Activated T-helper 1 cell treated with anti-CD3 and anti-CD28 coated beads, Interleukin-2, amount 50 U/mL, for 16 hours (primary cell): ENCODE measurements around the gene MINPP1.

Experiments
- DNase-seq, 2 donors: peaks; one replicate each; pipeline ENCODE4 v3.0.0-alpha.2; 2020; ENCODE audit warnings: low read depth in 1 of 2, low spot score in 1 of 2

The MINPP1 gene

DNA sequence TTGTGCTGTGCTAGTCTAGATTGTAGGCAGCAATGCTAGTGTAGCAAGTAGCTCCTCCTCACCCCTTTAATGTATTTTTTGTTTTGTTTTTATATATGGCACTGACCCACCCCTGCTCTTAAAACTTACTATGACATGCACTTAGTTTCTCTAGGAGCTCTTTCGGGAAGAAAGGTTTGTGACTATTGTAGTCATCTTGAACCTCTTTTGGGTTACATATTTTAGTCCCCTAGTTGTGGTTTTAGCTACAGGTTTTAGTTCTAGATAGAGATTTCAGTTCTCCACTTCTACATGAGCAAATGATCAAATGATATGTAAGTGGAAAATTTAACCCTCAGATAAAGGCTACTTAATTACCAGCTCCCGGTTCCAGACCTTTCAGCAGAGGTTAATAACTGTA is 14.9 kb downstream of the MINPP1 start:
- no peak for DNase-seq

DNA sequence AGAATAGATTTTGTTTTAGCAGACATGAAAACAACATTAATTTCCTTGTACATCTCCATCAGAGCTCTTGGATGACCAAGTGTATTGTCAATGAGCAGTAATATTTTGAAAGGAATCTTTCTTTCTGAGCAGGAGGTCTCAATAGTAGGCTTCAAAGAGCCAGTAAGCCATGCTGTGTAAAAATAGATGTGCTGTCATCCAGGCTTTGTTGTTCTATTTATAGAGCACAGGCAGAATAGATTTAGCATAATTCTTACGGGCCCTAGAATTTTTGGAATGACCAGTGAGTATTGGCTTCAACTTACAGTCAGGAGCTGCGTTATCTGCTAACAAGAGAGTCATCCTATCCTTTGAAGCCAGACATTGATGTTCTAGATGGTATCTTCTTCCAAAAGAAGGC is 19.0 kb downstream of the MINPP1 start:
- no peak for DNase-seq

DNA sequence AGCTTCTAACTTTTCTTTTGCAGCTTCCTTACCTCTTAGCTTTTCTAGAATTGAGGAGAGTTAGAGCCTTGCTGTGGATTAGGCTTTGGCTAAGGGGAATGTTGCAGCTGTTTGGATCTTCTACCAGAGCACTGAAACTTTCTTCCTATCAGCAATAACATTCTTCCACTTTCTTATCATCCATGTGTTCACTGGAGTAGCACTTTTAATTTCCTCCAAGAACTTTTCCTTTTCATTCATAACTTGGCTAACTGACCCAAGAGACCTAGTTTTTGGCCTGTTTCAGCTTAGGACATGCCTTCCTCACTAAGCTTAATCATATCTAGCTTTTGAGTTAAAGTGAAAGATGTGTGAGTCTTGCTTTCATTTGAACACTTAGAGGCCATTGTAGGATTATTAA is 19.6 kb downstream of the MINPP1 start:
- no peak for DNase-seq

DNA sequence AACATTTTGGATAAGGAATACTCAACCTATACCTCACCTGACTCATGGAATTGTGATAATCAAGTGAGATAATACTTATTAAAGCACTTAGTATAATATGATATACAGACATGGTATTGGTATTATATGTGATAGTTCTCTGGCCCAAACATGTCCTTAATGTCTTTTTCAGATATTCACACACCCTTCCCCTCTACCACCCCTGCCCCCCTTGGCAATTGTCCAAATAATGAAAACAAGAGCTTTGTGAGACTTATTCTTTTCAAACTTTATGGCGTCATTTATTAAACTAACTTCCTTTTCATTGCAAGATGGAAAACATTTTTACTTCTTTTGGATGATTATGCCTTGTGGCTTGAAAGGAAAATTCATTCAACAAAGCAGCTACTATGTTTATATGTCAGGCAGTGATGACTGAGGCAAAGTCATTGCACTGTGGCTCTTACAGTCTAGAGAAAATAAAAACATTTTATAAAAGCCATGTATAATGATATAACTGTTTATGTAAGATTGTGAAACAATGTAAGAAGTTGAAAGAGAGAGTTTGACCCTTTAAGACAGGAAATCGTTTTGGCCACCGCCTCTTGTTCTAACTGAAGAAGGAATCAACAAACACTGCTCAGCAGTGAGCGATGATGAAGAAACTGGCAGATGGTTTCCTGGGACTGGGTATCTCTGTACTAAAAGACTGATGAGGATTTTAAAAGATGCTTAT is 27.4 kb downstream of the MINPP1 start:
- DNase-seq = no peak

DNA sequence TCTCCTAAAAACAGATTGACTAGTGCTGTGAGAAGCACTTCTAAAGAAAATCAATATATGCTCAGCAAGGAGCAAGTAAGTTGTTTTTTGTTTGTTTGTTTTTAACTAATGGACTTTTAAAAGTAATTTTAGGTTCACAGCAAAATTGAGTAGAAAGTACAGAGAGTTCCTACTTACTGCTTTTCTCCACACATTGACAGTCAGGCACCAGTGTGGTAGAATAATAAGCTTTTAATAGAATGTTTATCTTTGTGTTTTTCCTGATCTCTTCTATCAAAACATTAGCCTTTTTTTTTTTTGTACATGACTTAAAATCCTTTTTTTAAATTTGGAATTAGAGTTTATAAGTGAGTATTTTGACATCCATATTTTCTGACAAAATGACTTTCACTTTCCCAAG is 28.0 kb downstream of the MINPP1 start:
- no peak for DNase-seq

DNA sequence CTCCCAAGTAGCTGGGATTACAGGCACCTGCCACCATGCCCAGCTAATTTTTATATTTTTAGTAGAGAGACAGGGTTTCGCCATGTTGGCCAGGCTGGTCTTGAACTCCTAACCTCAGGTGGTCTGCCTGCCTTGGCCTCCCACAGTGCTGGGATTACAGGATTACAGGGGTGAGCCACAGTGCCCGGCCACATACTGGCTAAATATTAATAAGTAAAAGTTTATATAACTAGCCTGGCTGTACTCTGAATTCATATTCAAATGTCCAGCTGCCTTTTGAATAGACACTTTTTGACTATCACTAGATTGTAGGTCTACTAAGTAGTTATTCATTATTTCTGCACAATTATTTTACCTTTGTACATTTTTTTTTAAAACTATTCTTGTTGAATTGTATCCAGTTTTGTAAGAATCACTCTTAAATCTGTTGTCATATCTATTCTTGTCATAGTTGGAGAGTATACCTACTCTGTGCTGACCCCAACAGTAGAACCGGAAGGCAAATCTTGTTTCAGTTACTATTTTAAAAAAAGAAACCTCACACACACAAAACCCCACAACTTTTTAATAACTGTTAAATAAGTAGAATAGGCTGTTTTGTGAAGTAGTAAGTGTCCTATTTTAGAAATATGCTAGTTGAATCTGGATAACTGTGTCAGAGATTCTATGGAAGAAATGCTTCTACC is 29.6 kb downstream of the MINPP1 start:
- DNase-seq = no peak

DNA sequence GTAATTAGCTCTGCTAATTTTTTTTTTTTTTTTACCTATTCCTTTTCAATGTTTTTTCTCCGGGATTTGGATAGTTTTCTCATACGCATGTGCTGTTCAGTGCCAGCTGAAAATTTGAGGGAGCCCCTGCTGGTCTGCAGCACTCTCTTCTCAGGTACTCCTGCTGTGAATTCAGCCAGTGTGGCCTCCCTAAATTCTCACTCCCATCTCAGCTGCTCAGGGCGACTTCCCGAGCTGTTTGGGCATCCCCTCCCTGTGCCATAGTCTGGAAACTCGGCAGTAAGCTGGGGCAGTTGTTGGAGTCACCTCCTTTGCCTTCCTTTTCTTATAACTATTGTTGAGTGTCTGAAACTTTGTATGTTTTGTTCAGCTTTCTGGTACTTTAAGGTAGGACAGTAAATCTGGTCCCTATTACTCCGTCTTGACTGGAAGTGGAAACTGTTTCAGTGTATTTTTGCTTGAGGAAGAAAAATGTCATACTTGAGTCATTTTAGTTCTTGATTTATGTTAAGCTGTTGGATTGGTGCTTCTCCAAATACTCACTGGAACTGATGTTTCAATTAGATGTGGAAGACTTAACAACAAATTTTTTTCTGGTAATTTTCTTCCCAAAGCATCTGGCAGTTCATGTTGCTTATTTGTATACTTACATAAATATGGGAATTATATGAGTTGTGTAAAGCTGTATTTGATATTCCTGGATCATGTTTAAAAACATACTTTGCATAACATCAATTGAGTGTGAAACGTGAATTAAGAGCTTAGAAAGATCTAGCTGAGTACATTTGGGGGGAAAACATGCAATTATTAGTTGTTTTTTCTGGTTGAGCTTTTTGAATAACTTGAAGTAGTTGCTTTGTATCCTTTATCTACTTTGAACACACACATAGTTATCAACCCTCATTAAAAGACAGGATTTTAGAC is 33.7 kb downstream of the MINPP1 start:
- DNase-seq = no peak

DNA sequence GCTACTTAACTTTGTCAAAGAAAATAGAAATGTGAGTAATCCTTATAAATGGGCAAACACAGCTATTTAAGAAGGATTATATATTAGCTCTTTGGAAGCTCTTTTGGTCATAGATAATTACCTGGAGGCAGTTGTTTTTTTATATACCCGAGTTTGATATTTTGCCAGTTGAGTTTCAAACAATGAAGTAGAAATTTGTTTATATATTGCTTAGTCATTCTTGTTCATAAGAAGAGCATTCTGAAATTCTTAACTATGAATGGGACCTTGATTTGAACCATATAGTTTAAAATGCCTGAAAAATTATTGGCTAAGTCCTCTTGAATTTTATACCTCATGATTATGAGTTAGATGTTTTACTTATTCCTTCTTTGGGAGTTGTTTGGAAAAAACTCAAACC is 36.4 kb downstream of the MINPP1 start:
- no peak for DNase-seq

DNA sequence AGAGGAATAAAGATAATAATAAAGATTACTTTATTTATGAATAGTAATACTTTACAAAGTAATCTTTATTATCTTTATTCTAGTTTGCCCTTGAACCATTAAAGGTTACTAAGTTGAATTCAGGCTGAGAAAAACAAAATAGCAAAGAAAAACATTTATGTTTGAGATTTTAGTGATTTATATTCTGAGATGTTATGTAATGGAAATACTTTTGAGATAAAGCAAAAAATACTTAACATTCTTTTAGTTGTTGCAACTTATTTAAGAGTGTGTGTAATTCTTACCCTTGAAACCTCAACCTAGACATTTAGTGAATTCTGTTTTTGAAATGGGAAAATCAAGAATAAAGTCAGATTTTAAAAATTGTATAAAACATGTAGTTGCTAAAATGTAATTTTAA is 40.0 kb downstream of the MINPP1 start:
- DNase-seq = no peak

DNA sequence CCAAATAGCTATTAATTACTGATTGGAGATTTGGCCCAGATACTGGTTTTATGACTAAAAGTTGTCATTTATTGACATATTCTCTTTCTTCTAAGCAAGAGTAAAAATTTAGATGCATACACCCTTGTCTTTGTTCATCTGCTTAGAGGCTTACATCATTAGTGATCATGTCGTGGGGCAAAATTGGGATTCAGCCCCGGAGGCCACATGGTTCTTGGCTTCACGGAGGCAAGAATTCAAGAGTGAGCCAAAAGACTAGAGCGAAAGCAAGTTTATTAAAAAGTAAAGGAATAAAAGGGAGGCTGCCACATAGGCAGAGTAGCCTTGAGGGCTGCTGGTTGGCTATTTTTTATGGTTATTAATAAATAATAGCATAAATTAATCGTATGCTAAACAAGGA is 41.1 kb downstream of the MINPP1 start:
- no peak for DNase-seq

DNA sequence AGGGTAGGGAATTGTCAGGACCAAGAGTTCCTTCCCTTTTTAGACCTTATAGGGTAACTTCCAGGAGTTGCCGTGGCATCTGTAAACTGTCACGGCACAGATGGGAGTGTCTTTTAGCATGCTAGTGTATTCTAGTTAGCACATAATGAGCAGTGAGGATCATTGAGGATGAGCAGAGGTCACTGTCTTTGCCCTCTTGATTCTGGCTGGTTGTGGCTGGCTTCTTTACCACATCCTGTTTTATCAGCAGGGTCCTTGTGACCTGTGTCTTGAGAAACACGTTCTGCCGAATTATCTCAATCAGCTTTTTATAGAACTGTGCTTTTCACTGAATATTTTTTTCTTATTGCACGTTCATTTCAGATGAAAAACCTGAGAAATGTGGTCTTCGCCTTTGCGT is 41.5 kb downstream of the MINPP1 start:
- DNase-seq = no peak

DNA sequence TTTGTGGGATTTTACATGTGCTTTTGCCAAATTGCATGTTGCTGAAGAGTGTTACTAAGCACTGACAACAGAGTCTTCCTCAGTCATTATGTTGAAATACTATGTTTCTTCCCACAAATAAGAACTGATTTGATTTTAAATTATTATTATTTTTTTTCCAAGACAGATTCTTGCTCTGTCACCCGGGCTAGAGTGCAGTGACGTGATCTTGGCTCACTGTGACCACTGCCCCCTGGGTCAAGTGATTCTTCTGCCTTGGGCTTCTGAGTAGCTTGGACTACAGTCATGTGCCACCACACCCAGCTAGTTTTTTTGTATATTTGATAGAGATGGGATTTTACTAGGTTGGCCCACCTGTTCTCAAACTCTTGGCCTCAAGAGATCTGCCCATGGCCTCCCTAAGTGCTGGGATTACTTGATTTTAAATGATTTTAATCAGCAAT is 42.3 kb downstream of the MINPP1 start:
- no peak for DNase-seq

DNA sequence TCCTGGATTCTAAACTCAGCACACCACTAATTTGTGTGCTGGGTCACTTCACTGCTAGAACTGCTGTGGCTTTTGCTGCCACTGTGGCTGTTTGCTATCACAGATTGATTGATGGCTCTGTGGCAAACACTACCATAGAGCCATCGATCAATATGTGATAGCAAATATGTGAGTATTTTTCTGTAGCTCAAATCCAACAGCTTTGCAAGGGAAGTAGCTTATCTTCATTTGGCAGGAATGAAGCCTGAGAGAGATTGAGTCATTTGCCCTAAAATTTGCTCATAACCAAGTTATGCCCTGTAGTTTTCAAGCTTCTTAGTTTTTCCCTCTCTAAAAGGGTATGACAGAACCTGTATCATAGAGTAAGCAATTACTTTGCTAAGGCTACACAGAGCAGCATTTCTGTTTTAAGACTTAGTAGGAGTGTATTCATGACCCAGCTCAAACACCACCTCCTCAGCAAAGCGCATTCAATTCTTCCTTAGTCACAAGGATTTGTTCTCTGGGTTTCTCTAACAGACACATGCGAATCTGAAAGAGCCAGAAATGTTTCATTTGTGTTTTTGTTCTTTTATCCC is 43.1 kb downstream of the MINPP1 start:
- no peak for DNase-seq

DNA sequence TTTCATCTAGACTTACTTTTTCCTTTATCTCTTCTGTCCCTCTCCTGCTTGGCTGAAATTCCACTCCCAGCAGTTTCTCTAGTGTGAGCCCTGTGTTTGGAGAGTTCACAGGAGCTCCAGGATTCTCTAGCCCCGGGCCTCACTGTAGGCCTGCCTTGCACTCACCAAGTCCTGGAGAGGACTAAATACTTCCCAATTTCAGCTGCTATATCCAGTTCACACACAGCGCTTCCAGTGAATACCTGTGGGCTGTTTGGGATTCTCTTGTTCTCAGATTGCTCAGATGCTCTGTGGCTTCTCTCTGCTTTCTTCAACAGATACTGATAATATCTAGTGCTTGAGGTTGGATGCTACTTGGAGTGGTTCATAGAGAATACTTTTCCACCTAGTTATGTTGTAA is 46.0 kb downstream of the MINPP1 start:
- DNase-seq = no peak

DNA sequence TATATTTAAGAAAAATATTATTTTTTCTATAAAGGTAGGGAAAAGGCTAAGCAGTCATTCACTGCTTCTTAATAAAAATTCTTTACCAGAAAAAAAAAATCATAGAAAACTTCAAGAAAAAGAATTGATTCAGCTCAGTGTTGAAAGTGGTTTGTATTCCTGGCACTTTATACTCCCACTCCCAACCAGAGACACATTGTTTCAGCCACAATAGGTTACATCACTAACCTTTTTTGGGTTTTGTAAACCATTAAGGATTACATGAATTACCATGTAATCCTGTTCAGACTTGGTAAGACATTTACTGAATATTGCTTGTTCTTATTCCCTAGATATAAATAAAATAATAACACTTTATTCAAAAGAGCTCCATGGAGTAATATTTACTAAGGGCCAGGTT is 46.6 kb downstream of the MINPP1 start:
- no peak for DNase-seq

DNA sequence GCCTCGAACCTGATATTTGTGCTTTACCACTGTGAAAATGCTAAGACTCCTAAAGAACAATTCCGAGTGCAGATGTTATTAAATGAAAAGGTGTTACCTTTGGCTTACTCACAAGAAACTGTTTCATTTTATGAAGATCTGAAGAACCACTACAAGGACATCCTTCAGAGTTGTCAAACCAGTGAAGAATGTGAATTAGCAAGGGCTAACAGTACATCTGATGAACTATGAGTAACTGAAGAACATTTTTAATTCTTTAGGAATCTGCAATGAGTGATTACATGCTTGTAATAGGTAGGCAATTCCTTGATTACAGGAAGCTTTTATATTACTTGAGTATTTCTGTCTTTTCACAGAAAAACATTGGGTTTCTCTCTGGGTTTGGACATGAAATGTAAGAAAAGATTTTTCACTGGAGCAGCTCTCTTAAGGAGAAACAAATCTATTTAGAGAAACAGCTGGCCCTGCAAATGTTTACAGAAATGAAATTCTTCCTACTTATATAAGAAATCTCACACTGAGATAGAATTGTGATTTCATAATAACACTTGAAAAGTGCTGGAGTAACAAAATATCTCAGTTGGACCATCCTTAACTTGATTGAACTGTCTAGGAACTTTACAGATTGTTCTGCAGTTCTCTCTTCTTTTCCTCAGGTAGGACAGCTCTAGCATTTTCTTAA is 47.7 kb downstream of the MINPP1 start:
- no peak for DNase-seq

DNA sequence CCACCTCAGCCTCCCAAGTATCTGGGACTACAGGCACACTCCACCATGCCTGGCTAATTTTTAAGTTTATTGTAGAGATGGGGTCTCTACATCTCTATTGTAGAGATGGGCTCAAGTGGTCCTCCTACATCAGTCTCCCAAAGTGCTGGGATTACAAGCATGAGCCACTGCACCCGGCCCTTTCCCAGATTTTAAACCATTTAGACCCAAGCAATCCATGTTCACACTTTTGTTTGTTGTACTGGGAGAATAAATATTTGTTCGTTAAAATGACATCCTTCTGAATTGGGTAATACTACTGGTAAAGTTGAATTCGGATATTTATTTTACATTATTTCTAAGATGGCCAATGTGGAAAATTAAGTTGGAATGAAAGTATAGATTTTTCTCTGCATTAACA is 52.7 kb downstream of the MINPP1 start:
- no peak for DNase-seq

DNA sequence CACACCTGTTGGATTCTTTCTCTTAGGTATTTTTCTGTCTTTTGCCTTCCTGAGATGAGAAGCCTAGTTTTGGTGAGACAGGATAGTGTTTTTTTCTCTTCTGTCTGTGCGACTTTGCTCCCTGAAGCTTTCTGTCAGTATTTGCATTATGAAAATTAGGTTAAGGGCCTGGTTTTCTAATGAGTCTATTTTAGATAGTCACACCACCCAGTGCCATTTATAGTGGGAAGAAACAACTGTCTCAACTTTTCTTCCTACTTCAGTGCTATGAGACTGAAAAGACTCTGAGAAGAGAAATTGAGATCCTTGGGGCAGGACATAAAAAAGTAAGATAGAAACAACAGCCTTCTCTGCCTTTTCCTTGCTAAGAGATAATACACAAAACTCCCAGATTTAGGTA is 53.6 kb downstream of the MINPP1 start:
- DNase-seq = no peak

DNA sequence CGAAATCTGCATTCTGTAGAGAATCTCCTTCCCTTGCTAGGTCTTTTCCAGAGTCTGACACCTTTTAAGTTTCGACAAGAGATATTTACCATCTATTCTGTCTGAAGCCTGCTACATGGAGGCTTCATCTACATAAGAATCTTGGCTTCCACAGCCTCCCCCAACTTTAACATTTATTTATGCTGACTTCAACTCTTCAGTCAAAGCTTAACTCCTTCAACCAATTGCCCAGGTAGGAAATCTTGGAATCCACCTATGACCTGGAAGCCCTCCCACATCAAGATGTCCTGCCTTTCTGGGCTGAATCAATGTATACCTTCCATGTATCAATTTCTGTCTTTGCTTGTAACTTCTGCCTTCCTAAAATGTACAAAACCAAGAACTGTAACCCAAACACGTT is 54.7 kb downstream of the MINPP1 start:
- no peak for DNase-seq

DNA sequence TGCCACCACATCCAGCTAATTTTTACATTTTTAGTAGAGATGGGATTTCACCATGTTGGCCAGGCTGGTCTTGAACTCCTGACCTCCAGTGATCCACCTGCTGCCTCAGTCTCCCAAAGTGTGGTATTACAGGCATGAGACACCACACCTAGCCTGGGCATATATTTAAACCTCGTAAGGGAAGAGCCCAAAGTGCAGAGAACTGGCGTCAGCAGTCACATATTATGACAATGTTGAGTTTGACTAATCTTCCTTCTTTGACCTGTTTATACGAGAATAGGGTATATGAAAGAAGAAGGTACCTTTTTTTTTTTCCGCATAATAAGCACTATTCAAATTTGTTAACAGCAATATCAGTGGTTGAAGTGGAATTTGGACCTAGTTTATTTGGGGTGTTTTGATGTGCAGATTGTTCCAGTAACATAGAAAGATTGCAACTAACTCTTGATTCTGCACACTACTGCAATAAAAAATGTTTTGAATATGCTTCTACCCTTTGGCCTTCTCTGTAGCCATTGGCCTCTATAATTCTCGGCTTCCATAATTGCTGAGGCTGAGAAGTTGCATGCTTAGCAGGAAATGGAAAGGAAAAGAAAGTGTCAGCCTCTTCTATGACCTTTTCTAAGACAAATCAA is 55.9 kb downstream of the MINPP1 start:
- DNase-seq = no peak

DNA sequence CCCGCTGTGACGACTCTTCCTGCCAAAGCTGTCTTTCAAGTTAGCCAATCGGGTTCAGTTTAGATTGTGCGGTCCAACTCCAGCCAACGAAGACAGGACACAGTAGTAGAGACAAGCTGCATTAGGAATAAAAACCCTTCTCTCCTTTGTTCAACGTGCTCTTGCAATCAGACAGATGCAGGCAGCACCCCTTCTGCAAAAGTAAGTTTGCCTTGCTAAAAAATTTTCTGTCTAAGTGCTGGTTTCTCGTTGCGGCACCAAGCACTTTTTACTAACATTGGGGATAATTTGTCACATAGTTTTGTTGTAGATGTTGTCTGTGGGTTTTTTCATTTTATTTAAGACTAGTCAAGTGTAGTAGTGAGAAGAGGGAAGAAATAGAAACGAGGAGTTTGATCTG is 58.1 kb downstream of the MINPP1 start:
- no peak for DNase-seq
